Measurements from ENCODE around the gene CNNM3. TPM values are rescaled to one million over a fixed set of nuclear protein-coding genes. Genes with fewer than 3 reads are reported as not detected.

CNNM3 gene
- total RNA-seq, 4 donors from 2014 or later, result 3.7 to 10.2 (median 5.5) TPM

- no peaks in the 10 kb centered on the region for H3K27me3 ChIP-seq
- DNase-seq, result no peak
- H3K36me3 ChIP-seq, result peaks cover 0 to 40% (median 5%) of the 10 kb centered on the region in 3 donors
- WGBS, 2 donors, result 37 to 56% methylated on average over 3 of the region's 3 CpGs
- intact Hi-C loops (cut with DNase I), result no loop called here
- H3K27ac ChIP-seq, result no peak overlapping the region
- no peak overlapping the region for H3K4me3 ChIP-seq
- no peaks in the 10 kb centered on the region for H3K9me3 ChIP-seq
- peaks cover under 1 to 8% (median 3%) of the 10 kb centered on the region in 3 donors for H3K4me1 ChIP-seq
- TF ChIP-seq, protein P1, sequence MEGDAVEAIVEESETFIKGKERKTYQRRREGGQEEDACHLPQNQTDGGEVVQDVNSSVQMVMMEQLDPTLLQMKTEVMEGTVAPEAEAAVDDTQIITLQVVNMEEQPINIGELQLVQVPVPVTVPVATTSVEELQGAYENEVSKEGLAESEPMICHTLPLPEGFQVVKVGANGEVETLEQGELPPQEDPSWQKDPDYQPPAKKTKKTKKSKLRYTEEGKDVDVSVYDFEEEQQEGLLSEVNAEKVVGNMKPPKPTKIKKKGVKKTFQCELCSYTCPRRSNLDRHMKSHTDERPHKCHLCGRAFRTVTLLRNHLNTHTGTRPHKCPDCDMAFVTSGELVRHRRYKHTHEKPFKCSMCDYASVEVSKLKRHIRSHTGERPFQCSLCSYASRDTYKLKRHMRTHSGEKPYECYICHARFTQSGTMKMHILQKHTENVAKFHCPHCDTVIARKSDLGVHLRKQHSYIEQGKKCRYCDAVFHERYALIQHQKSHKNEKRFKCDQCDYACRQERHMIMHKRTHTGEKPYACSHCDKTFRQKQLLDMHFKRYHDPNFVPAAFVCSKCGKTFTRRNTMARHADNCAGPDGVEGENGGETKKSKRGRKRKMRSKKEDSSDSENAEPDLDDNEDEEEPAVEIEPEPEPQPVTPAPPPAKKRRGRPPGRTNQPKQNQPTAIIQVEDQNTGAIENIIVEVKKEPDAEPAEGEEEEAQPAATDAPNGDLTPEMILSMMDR (IDR thresholded peaks at IDR 0.05), result no peak
- no peak for TF ChIP-seq POLR2A (IDR thresholded peaks at IDR 0.05)
Measured at GRCh38 chr2:96811917-96812316, 4.2 kb upstream of the CNNM3 start.

DNA sequence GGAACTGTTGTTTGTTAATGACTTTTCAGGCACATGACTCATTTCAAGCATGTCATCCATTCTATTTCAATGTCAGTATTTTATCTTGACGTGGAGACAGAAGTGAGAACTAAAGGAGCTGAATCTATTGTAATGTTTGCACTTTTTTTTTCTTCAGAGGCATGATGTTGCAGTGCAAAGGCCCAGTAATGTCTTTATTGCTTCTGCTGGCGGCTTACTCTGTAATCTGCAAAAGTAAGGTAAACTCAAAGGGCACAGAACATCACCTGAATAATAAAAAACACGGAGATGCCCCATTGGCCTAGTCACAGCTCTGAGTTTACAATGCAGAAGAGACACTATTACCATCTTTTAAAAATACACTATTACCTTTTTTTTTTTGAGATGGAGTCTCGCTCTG lies 2.4 kb upstream of the CNNM3 start:
- 75 to 88% methylated on average over 4 of the region's 4 CpGs for WGBS, 2 donors

DNA sequence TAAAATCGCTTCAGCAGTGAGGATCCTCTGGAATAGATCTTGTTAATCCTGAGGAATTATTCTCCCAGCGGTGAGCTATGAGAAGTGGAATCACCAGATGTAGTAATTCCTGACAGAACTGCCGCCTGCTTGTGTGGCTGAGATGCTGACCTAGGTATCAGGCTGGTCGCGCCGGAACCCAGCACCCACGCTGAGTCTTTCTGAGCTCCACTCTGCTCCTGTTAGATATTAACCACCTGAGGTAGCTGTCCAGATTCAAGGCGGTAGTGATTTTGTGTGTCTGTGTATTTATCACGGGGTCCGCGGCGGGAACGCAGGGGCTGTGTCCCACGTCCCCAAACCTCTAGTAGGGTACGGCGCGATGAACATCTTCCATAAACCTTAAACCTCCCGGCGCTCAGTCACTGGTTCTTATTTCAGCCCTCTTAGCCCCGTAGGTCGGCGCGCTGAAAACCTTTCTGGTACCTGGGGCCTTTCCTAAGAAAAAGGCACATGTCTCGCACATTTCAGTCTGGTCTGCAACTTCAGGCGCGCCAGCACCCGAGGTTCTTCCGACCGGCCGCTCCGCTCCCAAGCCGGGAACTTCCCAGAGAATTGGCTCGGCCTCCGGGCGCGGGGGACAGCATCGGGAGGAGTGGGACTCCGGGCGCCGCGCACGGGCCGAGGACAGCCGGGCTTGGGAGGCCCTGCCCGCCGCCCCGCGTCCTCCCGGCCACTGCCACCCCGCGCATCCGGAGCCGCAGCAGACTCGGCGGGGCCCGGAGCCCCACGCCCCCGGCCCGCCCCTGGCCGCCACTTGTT lies 542 bp upstream of the CNNM3 start:
- H3K36me3 ChIP-seq, result peaks cover 0 to 32% (median 0%) of the 10 kb centered on the region in 3 donors
- no peak for DNase-seq
- no peaks in the 10 kb centered on the region for H3K9me3 ChIP-seq
- 2% methylated on average over 18 to 24 of the region's 60 CpGs for WGBS, 2 donors
- peak overlapping the region; percentile 87 to 99 (median 94) for H3K27ac ChIP-seq
- H3K4me1 ChIP-seq, result peaks cover 20 to 44% (median 32%) of the 10 kb centered on the region in 3 donors
- TF ChIP-seq, protein P1 (IDR thresholded peaks at IDR 0.05), result peak in 1 of 6 experiments; percentile 9
- no peak for TF ChIP-seq POLR2A (IDR thresholded peaks at IDR 0.05)
- H3K4me3 ChIP-seq, result peak overlapping the region; percentile 63 to 91 (median 75)
- no peaks in the 10 kb centered on the region for H3K27me3 ChIP-seq
- intact Hi-C loops (cut with DNase I), result loop anchor here (5.0 kb wide), 1 partner anchor 37 kb away; no protein-coding TSS in a partner anchor

More for the DNA sequence above, 2.4 kb upstream of the CNNM3 start:
- Histone ChIP-seq H3K9me3 (no peaks in the 10 kb centered on the region), H3K4me1 (peaks cover 11 to 25% (median 19%) of the 10 kb centered on the region in 3 donors), H3K27ac (no peak overlapping the region), H3K4me3 (no peak overlapping the region), H3K27me3 (no peaks in the 10 kb centered on the region), H3K36me3 (peaks cover 0 to 39% (median 5%) of the 10 kb centered on the region in 3 donors)
- TF ChIP-seq, protein P1 (IDR thresholded peaks at IDR 0.05), result no peak
- TF ChIP-seq POLR2A (IDR thresholded peaks at IDR 0.05), result no peak
- intact Hi-C loops (cut with DNase I), result no loop called here
- no peak for DNase-seq

DNA sequence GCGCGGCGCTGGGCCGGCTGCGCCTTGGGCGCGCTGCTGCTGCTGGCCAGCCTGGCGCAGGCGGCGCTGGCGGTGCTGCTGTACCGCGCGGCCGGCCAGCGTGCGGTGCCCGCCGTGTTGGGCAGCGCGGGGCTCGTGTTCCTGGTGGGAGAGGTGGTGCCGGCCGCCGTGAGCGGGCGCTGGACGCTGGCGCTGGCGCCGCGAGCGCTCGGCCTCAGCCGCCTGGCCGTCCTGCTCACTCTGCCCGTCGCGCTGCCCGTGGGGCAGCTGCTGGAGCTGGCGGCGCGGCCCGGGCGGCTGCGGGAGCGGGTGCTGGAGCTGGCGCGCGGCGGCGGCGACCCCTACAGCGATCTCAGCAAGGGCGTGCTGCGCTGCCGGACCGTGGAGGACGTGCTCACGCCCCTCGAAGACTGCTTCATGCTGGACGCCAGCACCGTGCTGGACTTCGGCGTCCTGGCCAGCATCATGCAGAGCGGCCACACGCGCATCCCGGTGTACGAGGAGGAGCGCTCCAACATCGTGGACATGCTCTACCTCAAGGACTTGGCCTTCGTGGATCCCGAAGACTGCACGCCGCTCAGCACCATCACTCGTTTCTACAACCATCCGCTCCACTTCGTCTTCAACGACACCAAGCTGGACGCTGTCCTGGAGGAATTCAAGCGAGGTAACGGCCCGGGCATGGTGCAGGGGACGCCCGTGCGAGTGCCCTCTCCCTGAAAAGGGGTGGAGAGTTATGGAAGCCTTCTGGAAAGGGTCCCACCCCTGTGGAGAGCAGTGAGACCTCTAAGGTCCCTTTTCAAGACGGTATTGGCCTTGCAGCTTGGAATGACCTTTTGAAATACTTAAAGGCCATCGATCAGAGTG lies 1.0 kb downstream of the CNNM3 start:
- no peaks in the 10 kb centered on the region for H3K9me3 ChIP-seq
- peak overlapping the region in 3 of 4 donors; percentile 91 to 99 (median 98) for H3K27ac ChIP-seq
- peak overlapping the region; percentile 63 to 91 (median 75) for H3K4me3 ChIP-seq
- 11 to 17% methylated on average over 2 to 13 of the region's 89 CpGs for WGBS, 2 donors
- H3K27me3 ChIP-seq, result no peaks in the 10 kb centered on the region
- no peak for DNase-seq
- intact Hi-C loops (cut with DNase I), result loop anchor here (5.0 kb wide), 1 partner anchor 35 kb away; no protein-coding TSS in a partner anchor
- peaks cover 23 to 54% (median 32%) of the 10 kb centered on the region in 3 donors for H3K4me1 ChIP-seq
- TF ChIP-seq POLR2A (IDR thresholded peaks at IDR 0.05), result no peak
- TF ChIP-seq, protein P1 (IDR thresholded peaks at IDR 0.05), result no peak
- H3K36me3 ChIP-seq, result peaks cover 0 to 21% (median 3%) of the 10 kb centered on the region in 3 donors
